HG03571 (cell line): ENCODE data around the gene ITGB1.

ENCODE experiments used
- ATAC-seq: cut with Tn5 transposase; IDR thresholded peaks from one replicate; pipeline ENCODE4 v1.9.1; 2021; ENCODE audit not compliant: unreplicated experiment

The ITGB1 gene

GRCh38 chr10:32955790-32956189, 2.2 kb downstream of the ITGB1 start:
- no peak for ATAC-seq

GRCh38 chr10:32955299-32955772, 2.7 kb downstream of the ITGB1 start:
- no peak for ATAC-seq

DNA sequence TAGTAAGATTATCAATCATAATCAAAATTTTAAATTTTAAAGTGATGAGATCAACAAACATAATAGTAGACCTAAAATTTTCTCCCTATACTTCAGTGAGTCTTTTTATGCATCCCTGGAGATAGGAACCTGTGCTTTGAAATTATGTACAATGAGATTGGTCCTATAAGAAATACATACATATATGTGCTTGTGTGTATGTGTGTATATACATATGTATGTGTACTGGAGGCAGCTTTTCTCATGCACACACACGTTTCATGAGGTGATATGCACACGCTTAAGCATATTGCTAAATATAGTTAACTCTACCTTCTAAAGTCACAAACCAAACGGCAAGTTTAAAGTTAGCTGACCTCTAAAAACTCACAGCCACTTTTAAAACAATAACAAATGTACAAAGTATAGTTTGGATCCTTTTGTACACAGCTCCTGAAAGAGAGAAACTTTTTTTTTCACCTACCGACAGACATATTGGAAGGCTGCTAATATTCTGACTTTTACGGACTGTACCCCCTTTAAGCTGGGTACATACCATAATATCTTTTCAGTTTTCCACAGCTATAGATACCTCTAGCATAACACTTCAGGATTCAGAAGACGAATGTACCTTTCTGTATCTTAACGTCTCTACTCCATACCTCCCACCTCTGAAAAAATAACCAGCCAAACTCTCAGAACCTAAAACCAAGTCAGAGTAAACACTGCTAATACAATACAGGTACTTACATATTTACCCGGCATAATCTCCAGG, 3.3 kb downstream of the ITGB1 start:
- ATAC-seq, result no peak

DNA sequence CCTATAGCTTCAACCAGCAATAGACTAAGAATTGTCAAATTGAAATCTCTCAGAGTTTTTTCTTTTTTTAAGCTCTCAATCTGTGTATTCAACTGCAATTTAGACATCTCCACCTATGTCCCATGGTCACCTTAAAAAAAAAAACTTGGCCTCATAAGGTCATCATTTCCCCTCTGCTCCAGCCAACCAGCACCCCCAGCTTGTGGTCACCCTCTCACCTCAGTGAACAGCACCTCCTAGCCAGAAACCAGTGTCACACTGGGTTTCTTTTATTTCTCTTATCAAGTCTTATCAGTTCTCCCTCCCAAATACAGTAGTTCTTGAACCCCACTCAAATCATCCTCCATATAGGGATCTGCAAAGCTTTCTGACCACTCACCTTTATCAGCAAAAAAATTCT, 4.0 kb downstream of the ITGB1 start:
- ATAC-seq, result no peak

- no peak for ATAC-seq
Measured at GRCh38 chr10:32953277-32953927, 4.6 kb downstream of the ITGB1 start.

GRCh38 chr10:32952541-32953276, 5.3 kb downstream of the ITGB1 start:
- ATAC-seq, result no peak

- ATAC-seq, result no peak
Measured at GRCh38 chr10:32952094-32952493, 5.9 kb downstream of the ITGB1 start.

DNA sequence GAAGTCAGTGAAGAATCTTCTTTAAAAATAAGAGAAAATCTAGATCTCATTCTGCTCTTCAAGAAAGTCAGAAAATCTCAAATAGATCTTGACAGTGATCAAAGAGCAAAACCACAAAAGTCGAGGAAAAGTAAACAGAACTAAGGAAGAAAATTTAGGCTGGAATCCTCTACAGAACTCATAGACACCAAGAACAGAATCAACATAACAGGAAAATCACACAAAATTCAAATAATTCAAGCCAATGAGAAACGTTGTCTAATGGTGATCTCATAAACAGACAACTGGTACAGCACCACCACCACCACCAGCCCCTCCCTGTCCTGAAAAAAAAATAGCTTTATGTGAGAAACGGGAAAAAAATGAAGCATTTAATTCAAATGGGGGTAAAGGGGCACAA, 6.9 kb downstream of the ITGB1 start:
- no peak for ATAC-seq

DNA sequence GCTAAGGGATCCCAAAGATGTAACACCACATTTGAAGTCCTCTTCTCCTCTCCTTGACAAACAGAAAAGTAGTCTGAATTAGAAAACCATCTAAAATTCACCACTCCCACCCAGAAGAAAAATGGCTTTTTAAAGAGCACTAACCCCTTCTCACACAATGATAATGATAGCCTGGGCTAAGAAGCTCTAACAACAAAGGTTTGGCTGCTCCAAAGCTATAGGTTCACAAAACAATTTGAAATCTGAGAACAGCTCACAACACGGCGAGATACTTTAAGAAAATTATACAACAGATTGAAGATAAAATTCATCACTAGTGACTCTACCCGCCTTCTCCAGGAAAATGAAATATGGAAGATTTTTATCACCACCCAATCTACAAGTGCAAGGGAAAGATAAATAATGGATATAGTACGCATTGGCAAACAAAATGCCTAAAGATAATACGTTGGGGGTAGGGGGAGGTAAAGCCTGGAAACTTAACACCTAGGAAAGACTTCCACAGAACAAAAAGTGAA, 7.4 kb downstream of the ITGB1 start:
- no peak for ATAC-seq

DNA sequence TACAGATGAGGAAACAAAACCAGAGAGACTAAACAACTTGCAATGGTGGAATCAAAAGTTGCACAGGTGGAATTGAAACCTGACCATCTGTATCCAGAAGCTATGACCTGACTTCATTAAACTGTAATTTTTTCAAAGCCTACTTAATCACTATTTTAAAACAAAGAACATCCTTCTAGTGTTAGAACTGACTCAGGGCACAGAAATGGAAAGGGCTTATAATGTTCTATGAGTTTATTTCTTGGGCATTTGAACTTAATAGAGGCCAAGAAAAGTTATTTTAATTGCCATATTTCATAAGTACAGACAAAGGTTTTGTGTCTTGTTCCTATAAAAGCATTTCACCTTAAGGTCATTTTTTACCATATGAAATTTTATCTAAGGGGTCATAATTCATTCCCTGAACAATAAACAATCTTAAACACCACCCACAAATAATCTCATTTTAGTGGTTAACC, 8.8 kb downstream of the ITGB1 start:
- no peak for ATAC-seq

GRCh38 chr10:32948451-32948850, 9.6 kb downstream of the ITGB1 start:
- ATAC-seq, result no peak

DNA sequence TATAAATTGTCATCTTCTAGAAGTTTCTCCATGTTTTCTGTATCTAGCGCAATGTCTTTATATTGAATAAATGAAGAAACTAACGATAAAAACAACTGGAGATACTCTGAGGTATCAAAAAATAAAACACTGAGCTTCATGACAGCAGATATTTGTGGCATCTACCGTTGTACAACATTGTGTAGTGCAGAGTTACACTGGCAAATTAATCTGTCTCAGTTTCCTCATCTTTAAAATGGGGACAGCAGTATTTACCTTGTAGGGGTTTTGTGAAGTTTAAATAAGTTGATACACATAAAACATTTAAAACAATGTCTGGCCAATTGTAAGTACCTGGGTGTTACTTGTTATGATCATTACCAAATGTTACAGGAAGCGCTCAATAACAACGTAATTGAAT, 10.4 kb downstream of the ITGB1 start:
- ATAC-seq, result no peak

DNA sequence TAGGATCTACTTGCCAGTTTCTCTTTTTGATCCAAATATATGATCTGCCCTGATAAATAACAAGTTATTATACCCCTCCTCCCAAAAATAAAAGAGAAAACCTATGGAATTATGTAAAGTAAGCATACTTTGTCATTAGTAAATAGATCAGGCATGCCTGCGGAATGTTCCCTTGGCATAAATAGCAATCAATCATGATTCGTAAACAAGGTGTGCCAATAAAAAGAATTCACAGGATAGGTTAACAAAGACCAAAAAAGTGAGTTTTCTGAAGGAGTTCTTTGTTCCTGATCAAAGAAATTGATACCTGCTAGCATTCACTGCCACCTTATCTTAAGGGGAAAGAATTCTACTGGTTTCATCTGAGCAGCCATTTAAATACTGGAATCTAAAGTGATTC, 11.9 kb downstream of the ITGB1 start:
- no peak for ATAC-seq

- ATAC-seq, result no peak
Measured at GRCh38 chr10:32943854-32944661, 14.0 kb downstream of the ITGB1 start.

DNA sequence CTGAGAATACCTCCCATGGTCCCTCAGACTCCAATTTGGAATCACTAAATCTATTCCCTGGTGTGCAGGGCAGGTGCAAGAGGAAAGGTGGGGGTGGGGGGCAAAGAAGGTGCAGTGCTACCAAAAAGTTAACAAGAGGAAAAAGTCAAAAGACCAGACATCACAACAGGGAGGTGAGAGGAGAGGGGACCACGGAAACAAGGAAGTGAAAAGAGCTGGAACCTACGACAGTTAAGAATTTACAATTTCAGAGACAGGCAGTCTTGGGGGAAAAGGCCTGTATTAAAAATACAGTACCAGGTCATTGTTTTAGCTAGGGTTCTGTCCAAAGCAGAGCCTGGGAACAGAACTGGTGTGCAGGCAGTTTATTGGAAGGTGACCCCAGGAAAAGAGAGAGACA, 14.6 kb downstream of the ITGB1 start:
- peak; percentile 54 for ATAC-seq

DNA sequence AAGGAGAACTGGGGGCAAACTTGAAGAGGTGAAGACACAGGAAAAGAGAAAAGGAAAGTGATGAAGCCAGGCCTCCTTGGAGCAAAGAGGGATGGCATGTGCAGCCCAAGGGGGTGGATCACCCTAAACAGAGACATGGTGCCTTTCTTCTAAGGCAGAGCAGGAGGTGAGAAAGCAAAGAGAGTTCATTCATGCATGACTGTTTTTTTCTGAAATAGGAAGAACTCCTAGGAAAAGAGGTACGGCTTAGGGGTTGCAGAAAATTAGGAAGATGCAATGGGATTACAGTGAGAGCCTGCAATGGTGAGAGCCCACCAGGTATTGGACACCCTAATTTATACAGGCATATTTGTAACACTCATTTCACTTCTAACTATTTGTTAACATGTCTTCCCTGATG, 15.9 kb downstream of the ITGB1 start:
- no peak for ATAC-seq

DNA sequence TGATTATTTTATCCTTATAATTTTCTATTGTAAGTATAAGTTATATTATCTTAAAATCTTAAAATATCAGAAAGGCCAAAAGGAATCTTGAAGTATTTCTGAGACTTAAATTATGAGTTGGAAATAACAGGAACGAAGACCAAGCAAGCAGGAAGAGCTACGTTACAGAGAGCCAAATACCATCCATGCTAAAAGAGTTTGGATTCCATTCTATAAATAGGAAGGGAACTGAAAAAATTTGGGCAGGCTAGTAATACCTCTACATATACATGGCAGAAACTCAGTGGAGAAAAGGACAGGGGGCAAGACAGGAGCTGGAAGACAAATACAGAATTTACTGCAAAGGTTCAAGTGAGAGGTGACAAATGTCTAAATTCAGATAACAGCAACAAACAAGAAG, 16.7 kb downstream of the ITGB1 start:
- no peak for ATAC-seq

DNA sequence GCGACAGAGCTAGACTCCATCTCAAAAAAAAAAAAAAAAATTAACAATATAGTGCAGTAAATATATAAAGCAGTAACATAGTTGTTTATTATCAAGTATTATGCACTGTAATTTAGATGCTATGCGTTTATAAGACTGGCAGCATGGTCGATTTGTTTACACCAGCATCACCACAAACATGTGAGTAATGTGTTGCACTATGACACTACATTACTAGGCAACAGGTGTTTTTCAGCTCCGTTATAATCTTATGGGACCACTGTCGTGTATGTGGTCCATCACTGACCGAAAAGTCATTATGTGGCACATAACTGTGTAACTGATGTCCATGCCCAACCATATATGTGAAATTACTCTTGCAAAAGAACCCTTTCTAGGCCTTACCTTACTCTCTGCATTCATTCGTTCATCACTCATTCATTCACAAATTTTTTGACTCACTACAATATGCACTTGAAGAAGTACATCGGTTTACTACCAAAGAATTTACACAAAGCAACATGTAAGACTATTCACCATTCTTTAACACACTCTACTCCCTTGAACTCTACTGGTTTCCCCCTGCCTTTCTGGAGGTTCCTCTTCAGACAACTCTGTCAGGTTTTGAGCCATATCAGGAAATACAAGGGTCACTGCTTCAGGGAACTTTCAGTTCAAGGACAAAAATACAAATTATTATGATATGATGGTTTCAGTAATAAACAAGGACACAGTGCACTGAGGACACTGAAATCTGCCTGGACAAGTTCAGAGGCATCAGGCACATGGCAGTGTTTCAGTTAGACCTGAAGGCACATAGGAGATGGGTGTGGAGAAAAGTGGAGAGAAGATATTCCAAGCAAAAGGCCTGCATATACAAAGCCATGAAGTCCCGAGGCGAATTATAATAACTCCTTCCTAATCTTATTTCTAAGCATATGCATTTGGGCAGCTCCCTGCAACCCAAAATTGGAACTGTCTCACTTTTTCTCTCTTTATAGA, 17.4 kb downstream of the ITGB1 start:
- ATAC-seq, result no peak

DNA sequence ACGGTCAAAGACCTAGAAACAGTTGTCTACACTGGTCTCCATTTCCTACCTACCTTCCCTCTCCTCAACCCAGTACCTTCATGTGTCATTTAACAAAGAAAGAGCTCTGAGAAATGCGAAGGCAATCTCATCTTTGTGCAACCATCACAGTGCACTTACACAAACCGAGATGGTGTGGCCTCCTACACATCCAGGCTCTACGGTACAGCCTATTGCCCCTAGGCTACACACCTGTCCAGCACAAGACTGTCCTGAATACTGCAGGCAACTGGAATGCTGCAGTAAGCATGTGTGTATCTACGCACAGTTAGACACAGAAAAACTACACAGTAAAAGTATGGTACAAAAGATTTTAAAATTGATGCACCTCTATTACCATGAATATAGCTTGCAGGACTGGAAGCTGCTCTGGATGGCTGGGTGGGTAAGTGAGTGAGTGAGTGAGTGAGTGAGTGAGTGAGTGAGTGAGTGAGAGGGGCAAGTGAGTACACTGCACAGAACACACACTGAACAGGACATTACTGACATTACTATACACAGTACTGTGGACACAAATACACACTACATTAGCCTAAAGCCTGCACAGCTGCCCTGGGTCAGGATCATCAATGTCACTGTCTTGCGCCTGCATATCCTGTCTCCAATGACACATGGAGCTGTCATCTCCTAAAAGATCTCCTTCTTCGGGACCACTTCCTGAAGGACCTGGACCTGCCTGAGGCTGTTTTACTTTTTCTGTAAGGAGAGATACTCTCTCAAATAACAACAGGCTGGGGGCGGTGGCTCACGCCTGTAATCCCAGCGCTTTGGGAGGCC, 18.5 kb downstream of the ITGB1 start:
- ATAC-seq, result no peak
